HUES48 (cell line): ENCODE measurements around the gene KRT9.
A peak's percentile ranks its signal among the peaks of the same experiment; 100 is the strongest.

Experiments used
- H3K27ac ChIP-seq: one replicate; pipeline ENCODE4 v1.7.0; 2013; ENCODE audit warnings: low read depth, low read length, inconsistent platforms
- H3K27me3 ChIP-seq: 2 replicates; pipeline ENCODE4 v1.6.1; 2013; ENCODE audit warnings: mild to moderate bottlenecking, low read length; ENCODE audit not compliant: control insufficient read depth, insufficient read depth
- H3K36me3 ChIP-seq: 2 replicates; pipeline ENCODE4 v1.6.1; 2013; ENCODE audit warnings: low read length; ENCODE audit not compliant: control insufficient read depth, insufficient read depth
- H3K4me1 ChIP-seq: 2 replicates; pipeline ENCODE4 v1.6.1; 2013; ENCODE audit warnings: mild to moderate bottlenecking, low read length; ENCODE audit not compliant: control insufficient read depth, insufficient read depth
- H3K4me3 ChIP-seq: 2 replicates; pipeline ENCODE4 v1.5.1; 2013; ENCODE audit warnings: mild to moderate bottlenecking, low read depth, low read length
- H3K9ac ChIP-seq: 2 replicates; pipeline ENCODE4 v1.6.1; 2013; ENCODE audit warnings: mild to moderate bottlenecking, low read depth, low read length, moderate library complexity
- H3K9me3 ChIP-seq: 2 replicates; pipeline ENCODE4 v1.6.1; 2013; ENCODE audit warnings: low read length; ENCODE audit not compliant: control insufficient read depth, insufficient read depth

Gene KRT9

GRCh38 chr17:41532947-41533570, 38.8 kb downstream of the KRT9 start:
- no peak overlapping the region for H3K27ac ChIP-seq
- H3K36me3 ChIP-seq = no peaks in the 10 kb centered on the region
- H3K4me3 ChIP-seq = no peak overlapping the region
- H3K9me3 ChIP-seq = no peaks in the 10 kb centered on the region
- no peak overlapping the region for H3K9ac ChIP-seq
- H3K27me3 ChIP-seq = no peaks in the 10 kb centered on the region
- peaks cover 15% of the 10 kb centered on the region for H3K4me1 ChIP-seq

- H3K4me1 ChIP-seq = peaks cover 15% of the 10 kb centered on the region
- no peak overlapping the region for H3K9ac ChIP-seq
- no peak overlapping the region for H3K27ac ChIP-seq
- no peaks in the 10 kb centered on the region for H3K9me3 ChIP-seq
- H3K4me3 ChIP-seq = no peak overlapping the region
- no peaks in the 10 kb centered on the region for H3K27me3 ChIP-seq
- no peaks in the 10 kb centered on the region for H3K36me3 ChIP-seq
Measured at GRCh38 chr17:41531993-41532392, 39.9 kb downstream of the KRT9 start.

GRCh38 chr17:41530062-41531048, 41.5 kb downstream of the KRT9 start:
- Histone ChIP-seq H3K36me3 (peaks cover 3% of the 10 kb centered on the region), H3K4me1 (peaks cover 17% of the 10 kb centered on the region)

GRCh38 chr17:41529491-41529915, 42.4 kb downstream of the KRT9 start:
- H3K4me1 ChIP-seq = peaks cover 17% of the 10 kb centered on the region
- H3K27ac ChIP-seq = peak overlapping the region; percentile 78
- no peaks in the 10 kb centered on the region for H3K9me3 ChIP-seq
- no peak overlapping the region for H3K9ac ChIP-seq
- peaks cover 12% of the 10 kb centered on the region for H3K36me3 ChIP-seq
- H3K27me3 ChIP-seq = no peaks in the 10 kb centered on the region
- no peak overlapping the region for H3K4me3 ChIP-seq

More at GRCh38 chr17:41530062-41531048, 41.5 kb downstream of the KRT9 start:
- no peak overlapping the region for H3K4me3 ChIP-seq
- no peaks in the 10 kb centered on the region for H3K9me3 ChIP-seq
- no peaks in the 10 kb centered on the region for H3K27me3 ChIP-seq
- peak overlapping the region; percentile 78 for H3K27ac ChIP-seq
- no peak overlapping the region for H3K9ac ChIP-seq

GRCh38 chr17:41528959-41529353, 42.9 kb downstream of the KRT9 start:
- peak overlapping the region; percentile 78 for H3K27ac ChIP-seq

GRCh38 chr17:41527063-41528023, 44.5 kb downstream of the KRT9 start:
- peaks cover 21% of the 10 kb centered on the region for H3K4me1 ChIP-seq
- H3K9ac ChIP-seq = peak overlapping the region; percentile 86
- H3K27ac ChIP-seq = peak overlapping the region; percentile 84
- H3K36me3 ChIP-seq = peaks cover 33% of the 10 kb centered on the region
- no peaks in the 10 kb centered on the region for H3K27me3 ChIP-seq
- no peaks in the 10 kb centered on the region for H3K9me3 ChIP-seq
- peak overlapping the region; percentile 91 for H3K4me3 ChIP-seq

More at GRCh38 chr17:41528959-41529353, 42.9 kb downstream of the KRT9 start:
- Histone ChIP-seq H3K9me3 (no peaks in the 10 kb centered on the region), H3K4me1 (peaks cover 17% of the 10 kb centered on the region), H3K36me3 (peaks cover 17% of the 10 kb centered on the region), H3K9ac (no peak overlapping the region), H3K4me3 (no peak overlapping the region), H3K27me3 (no peaks in the 10 kb centered on the region)

- Histone ChIP-seq H3K4me3 (no peak overlapping the region), H3K27me3 (no peaks in the 10 kb centered on the region), H3K4me1 (peaks cover 27% of the 10 kb centered on the region), H3K27ac (no peak overlapping the region), H3K36me3 (peaks cover 33% of the 10 kb centered on the region), H3K9me3 (no peaks in the 10 kb centered on the region), H3K9ac (no peak overlapping the region)
Measured at GRCh38 chr17:41524261-41524660, 47.6 kb downstream of the KRT9 start.

- Histone ChIP-seq H3K4me1 (peaks cover 22% of the 10 kb centered on the region), H3K9ac (no peak overlapping the region), H3K4me3 (no peak overlapping the region), H3K27me3 (no peaks in the 10 kb centered on the region), H3K9me3 (no peaks in the 10 kb centered on the region), H3K27ac (no peak overlapping the region), H3K36me3 (peaks cover 33% of the 10 kb centered on the region)
Measured at GRCh38 chr17:41523787-41524186, 48.1 kb downstream of the KRT9 start.

GRCh38 chr17:41523225-41523593, 48.6 kb downstream of the KRT9 start:
- H3K4me1 ChIP-seq = peaks cover 19% of the 10 kb centered on the region
- H3K4me3 ChIP-seq = no peak overlapping the region
- H3K9ac ChIP-seq = no peak overlapping the region
- H3K36me3 ChIP-seq = peaks cover 33% of the 10 kb centered on the region
- no peak overlapping the region for H3K27ac ChIP-seq
- H3K27me3 ChIP-seq = no peaks in the 10 kb centered on the region
- no peaks in the 10 kb centered on the region for H3K9me3 ChIP-seq

GRCh38 chr17:41522301-41523224, 49.3 kb downstream of the KRT9 start:
- Histone ChIP-seq H3K9ac (no peak overlapping the region), H3K27ac (peak overlapping the region; percentile 68)

More at GRCh38 chr17:41522301-41523224, 49.3 kb downstream of the KRT9 start:
- Histone ChIP-seq H3K36me3 (peaks cover 33% of the 10 kb centered on the region), H3K4me3 (no peak overlapping the region), H3K4me1 (peaks cover 19% of the 10 kb centered on the region), H3K27me3 (no peaks in the 10 kb centered on the region), H3K9me3 (no peaks in the 10 kb centered on the region)
